Activated CD4-positive, CD25-positive, alpha-beta regulatory T cell treated with anti-CD3 and anti-CD28 coated beads, Interleukin-2, amount 50 U/mL, for 16 hours (primary cell): ENCODE results near the gene BMP15.

Experiments
- DNase-seq: peaks from one replicate; pipeline ENCODE4 v3.0.0-alpha.2; 2020; ENCODE audit warnings: low read depth, low spot score

Gene BMP15

GRCh38 chrX:50910685-50911176 is at the start of gene BMP15:
TSS of gene BMP15 (plus strand) at chrX:50910735. CDS start at chrX:50910784, 49 bp downstream.
- DNase-seq = no peak

DNA sequence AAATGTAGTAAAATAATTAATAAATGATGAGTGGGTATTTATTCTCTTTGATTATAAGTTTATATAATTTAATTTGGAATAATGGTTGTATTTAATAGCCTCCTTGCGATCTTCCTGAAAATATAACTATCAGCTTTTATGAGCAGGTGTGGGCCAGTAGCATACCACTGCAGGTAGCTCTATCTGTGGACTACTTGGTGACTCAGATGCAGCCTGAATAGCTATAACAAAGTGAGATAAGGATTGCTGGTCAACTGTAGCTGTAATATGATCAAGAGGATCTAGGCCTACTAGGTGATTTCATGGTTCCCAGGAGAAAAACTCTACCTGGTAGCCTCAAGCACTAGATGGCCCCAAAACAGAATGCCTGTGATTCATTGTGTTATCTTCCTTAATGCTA is 47.1 kb upstream of the BMP15 start:
- no peak for DNase-seq

GRCh38 chrX:50865311-50865710 is 45.2 kb upstream of the BMP15 start:
- no peak for DNase-seq

DNA sequence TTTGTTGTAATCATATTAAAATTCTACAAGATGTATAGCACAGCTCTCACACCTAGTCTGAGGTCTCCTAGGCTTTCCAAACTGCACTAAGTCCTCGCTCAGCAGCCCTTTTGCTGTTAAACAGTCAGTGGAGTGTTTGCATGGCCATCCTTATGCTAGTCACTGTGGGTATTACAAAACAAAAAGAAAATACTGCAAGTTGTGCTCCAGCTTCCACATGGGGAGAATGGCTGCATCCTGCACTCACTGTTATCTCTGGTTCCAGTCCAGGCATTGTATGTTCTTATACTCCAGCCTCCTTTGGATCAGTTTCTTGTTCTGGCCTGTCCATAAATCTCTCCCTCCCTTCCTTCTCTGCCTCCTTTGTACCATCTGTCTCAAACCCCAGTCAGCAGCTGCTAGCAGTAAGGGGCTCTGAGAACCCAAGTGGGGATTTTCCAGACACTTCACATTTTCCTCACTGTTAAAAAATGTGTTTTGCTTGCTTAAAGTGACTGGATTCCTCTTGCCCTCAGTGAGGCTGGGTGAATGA is 38.5 kb upstream of the BMP15 start:
- DNase-seq = no peak

DNA sequence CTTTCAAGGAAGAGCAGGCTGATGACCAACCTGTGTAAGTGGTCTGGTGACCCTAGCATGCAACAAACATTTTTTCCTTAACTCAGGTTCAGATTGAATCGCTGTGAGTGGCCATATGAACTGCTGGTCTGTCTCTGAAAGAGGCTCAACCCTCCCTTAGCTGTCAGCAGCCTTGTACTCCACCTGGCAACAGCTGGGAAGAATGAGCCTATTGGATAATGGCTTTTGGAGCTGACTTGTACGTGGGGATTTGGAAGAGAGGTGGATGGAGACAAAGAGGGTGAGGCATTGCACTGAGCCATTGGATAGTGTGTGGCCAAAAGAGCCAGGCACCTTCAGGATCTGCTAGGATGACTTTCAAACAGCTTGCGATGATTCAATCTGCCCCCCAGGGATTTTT is 35.7 kb upstream of the BMP15 start:
- no peak for DNase-seq

DNA sequence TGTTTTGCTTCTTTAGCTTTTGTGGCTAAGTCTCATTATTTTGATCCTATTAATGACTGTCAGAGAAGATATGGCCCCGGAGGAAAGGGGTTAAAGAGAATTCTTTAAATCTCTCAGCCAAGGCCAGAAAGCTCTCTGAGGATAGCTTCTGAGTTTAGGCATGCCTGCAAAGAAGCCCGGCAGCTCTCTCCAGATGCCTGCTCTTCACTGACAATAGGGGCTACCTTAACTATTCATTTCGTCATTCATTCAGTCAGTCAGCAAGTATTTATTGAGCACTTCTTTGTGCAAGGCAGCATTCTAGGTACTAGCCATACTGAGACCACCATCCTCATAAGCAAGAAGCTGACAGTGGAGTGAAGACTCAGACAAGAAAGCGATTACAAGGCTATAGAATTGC is 34.0 kb upstream of the BMP15 start:
- no peak for DNase-seq

DNA sequence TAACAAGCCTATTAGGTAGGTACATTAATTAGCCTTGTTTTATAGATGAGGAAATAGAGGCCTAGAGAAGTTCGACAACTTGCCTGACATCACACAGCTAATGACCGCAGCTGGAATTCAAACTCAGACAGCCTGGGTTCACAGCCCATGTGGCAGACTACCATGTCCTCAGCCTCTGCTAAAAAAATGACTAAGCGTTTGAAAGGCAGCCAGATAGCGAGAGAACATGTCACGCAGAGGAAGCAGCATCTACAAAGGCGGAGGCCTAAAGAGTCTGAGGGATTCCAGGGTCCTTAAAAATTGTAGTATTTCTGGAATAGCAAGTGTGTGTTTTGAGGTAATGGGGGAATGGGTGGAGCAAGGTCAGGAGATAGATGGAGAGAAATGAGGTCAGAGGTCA is 33.2 kb upstream of the BMP15 start:
- DNase-seq = no peak

GRCh38 chrX:50881028-50881427 is 29.5 kb upstream of the BMP15 start:
- no peak for DNase-seq

DNA sequence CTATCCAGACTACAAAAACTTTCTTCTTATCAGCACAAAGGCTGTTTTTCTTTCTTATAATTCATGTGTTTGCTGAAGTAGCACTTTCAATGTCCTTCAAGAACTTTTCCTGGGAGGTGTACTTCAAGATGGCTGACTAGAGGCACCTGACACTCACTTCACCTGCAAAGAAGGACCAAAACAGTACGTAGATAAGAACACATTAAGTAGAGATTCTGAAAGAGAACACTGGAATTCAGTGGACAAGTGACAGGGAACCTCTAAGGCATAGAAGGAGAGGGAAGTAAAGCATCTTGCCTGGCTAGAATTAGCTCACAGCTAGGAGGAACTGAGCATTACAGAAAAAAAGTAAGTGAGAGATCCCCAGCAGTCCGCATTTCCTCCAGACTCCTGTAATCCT is 21.7 kb upstream of the BMP15 start:
- no peak for DNase-seq

DNA sequence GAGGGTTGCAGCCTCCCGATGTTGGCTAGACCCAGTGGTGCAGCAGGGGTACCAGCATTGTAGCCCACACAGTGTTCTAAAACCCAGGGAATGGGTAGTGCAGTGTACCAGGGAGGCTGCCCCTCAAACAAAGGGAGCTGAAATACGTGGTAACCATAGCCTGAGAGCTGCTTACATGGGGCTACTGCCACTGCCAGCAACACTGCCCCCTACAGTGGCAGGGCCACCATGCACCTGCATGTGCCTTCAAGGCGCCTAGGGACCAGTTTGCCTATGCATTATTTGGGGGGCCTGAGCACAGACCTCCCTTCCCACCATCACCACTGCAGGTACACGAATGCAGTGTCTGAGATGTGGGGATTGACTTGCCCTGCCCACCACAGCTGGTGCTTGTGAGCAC is 21.0 kb upstream of the BMP15 start:
- no peak for DNase-seq

GRCh38 chrX:50893047-50893446 is 17.5 kb upstream of the BMP15 start:
- no peak for DNase-seq

- DNase-seq = no peak
Observed at GRCh38 chrX:50893466-50893865, 17.1 kb upstream of the BMP15 start.

DNA sequence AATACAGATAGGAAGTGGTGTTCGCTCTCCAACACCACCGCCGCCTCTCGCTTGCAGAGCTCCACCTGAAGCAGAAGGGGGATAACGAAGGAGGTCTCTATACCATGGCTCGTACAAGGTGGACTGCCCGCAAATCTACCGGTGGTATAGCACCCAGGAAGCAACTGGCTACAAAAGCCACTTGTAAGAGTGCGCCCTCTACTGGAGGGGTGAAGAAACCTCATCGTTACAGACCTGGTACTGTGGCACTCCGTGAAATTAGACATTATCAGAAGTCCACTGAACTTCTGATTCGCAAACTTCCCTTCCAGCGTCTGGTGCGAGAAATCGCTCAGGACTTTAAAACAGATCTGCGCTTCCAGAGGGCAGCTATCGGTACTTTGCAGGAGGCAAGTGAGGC is 5.2 kb upstream of the BMP15 start:
- no peak for DNase-seq

DNA sequence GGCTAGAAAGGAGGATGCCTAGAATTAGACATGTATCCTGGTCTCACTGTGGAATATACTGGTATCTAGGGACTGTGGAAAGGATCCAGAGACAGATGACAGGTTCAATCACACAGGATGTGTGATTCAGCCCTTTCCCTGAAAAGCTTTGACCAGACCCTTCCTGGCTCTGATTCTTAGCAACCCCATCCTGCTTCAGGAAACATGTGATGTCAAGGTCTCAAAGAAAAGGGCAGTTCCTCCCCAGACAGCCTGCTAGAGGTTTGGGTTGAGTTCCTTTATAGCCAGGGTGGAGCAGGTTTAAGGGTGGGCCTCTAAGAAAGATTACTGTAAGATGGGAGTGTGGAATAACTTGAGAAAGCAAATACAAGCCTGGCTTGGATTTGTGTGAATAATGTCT is 3.0 kb downstream of the BMP15 start:
- DNase-seq = no peak

DNA sequence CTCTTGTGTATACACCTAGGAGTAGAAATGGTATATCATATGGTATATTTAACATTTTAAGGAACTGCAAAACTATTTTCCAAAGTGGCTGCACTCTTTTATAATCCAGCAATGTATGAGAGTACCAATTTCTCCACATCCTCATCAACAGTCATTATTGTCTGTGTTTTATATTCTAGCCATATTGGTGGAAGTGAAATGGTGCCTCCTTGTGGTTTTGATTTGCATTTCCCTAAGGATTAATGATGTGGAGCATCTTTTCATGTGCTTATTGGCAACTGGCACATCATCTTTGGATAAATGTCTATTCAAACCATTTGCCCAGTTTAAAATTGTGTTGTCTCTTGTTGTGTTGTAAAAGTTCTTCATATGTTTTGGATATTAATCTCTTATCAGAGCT is 9.6 kb downstream of the BMP15 start:
- DNase-seq = no peak

GRCh38 chrX:50927127-50927526 is 16.6 kb downstream of the BMP15 start:
- DNase-seq = no peak

DNA sequence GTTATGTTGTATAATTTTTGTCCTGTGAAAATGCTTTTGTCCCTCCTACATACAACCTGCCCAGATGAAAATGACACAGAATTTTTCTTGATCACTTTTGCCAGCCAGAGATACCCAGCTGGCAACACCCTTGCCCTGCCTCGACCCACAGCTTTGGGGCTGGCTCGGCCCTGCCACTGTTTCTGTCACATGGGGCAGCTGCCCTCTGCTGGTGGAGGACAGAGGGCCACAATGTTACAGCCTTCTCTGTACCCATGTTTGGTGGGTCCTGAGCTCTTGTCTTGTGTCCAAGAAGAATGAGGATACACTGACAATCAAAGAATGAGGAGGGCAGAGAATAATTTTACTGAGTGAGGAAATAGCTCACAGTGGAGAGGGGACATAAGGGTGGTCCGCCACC is 31.1 kb downstream of the BMP15 start:
- no peak for DNase-seq

DNA sequence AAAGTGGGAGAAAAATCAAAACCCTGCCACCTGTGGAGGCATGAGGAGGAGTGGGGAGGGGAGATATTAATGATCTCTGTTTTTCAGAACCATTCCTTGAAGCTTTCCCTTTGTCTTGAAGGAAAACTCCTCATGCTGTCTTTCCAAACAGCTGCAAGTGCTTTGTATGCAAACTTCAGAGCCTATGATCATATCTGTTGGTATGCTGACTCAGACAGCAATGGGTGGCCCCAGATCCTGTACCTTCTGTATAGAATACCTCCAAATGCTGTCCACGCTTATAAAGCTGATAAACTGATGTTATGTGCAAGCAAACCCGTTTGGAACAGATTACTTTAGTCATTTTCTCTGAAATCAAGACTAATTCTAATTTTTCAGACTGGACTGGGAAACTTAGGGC is 31.9 kb downstream of the BMP15 start:
- no peak for DNase-seq

DNA sequence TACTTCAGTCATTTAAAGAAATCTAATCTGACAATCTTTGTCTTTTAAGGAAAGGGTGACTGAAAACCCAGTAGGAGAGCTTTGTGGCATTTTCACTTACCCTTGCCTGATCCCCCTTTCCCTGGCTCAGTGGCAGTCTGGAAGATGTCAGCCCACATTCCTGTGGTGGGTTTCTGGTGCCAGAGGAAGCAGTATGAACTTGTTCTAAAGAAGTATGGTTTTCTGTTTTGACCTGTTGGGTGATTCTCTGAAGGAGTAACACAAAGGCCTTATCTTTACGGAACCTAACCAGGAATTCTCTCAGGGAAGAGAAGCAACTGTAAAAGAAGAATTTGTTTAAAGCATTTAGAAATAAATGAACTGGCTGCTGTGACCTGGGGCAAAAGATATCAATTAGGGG is 41.9 kb downstream of the BMP15 start:
- no peak for DNase-seq

DNA sequence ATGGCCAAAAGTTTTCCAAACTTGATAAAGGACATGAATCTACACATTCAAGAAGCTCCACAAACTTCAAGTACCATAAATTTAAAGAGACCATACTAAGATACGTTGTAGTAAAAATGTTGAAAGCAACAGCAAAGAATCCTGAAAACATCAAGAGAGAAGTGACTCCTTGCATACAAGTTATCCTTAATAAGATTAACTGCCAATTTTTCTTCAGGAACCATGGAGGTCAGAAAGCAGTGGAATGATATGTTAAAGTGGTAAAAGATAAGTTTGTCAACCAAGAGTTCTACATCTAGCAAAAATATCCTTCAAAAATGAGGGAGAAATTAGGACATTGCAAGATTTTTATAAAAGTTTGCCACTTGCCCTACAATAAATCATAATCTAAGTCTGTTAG is 43.3 kb downstream of the BMP15 start:
- DNase-seq = no peak

GRCh38 chrX:50962156-50962555 is 51.6 kb downstream of the BMP15 start:
- DNase-seq = no peak

DNA sequence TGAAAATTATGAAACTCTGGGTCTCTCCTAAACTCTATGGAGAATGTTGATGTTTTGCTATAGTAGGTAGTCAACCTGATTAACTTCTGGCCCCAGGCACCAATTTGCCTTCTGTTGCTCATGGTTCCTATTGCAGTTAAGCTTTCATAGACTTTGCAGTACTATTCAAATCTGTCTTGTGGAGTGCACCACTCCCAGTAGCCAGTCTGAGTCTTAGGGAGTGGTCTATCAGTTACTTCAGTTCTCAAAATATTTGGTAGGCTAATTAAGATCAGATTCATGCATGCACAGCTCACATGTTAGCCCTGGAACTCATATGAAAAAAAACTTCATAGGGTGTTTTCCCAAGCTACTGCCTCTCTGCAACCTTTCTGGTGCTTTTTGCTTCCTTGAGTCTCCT is 53.3 kb downstream of the BMP15 start:
- no peak for DNase-seq
